ENCODE measurements around the gene ANKRD34B. TPM values are rescaled to one million over a fixed set of nuclear protein-coding genes. Genes with fewer than 3 reads are reported as not detected.

Gene ANKRD34B
- total RNA-seq, 1 experiment from 2014 or later: not detected

- DNase-seq (ENCODE audit: low read depth, low spot score): no peak
- CTCF ChIA-PET: no interaction called here
Measured at GRCh38 chr5:80588858-80589540, 18.9 kb upstream of the ANKRD34B start.

More at GRCh38 chr5:80588858-80589540, 18.9 kb upstream of the ANKRD34B start:
- no peak overlapping the region for H3K4me2 ChIP-seq (ENCODE audit: low read length)
- no peaks in the 10 kb centered on the region for H3K36me3 ChIP-seq (ENCODE audit: control insufficient read depth in 1 of 2, insufficient read depth in 2 of 2, low read length in 2 of 2)
- POLR2A ChIA-PET: no interaction called here
- no peak overlapping the region for H2AFZ ChIP-seq (ENCODE audit: low read depth, low read length, poor library complexity, severe bottlenecking)
- no peaks in the 10 kb centered on the region for H3K9me3 ChIP-seq (ENCODE audit: control insufficient read depth in 1 of 2, insufficient read depth in 1 of 2, low read depth in 1 of 2, low read length in 2 of 2)
- no TSS peak for BruUV-seq (replicated peaks)
- ATAC-seq: no peak
- no peaks in the 10 kb centered on the region for H3K9me2 ChIP-seq (ENCODE audit: insufficient read depth)
- TF ChIP-seq ZFX (IDR thresholded peaks at IDR 0.05) (no peak), SRF (IDR thresholded peaks at IDR 0.05; ENCODE audit: low read depth) (no peak), TCF7L2 (IDR thresholded peaks at IDR 0.05; ENCODE audit: borderline replicate concordance, extremely low read depth, insufficient read depth, insufficient read length) (no peak), FOSL1 (IDR thresholded peaks at IDR 0.05; ENCODE audit: low read depth) (no peak), CTCF (IDR thresholded peaks at IDR 0.05 in 2 of 3, conservative IDR thresholded peaks at IDR 0.05 in 1 of 3; ENCODE audit: borderline replicate concordance in 1 of 3, insufficient read depth in 1 of 3, low read depth in 2 of 3, low read length in 2 of 3) (no peak), CBX3 (IDR thresholded peaks at IDR 0.05; ENCODE audit: low read depth) (no peak), ELF1 (IDR thresholded peaks at IDR 0.05; ENCODE audit: borderline replicate concordance, low read depth) (no peak), SIN3A (IDR thresholded peaks at IDR 0.05; ENCODE audit: low read depth) (no peak), POLR2AphosphoS5 (IDR thresholded peaks at IDR 0.05; ENCODE audit: low read depth, low read length) (no peak)
- TF ChIP-seq, protein P1, sequence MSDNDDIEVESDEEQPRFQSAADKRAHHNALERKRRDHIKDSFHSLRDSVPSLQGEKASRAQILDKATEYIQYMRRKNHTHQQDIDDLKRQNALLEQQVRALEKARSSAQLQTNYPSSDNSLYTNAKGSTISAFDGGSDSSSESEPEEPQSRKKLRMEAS (IDR thresholded peaks at IDR 0.05): no peak
- no peaks in the 10 kb centered on the region for H3K79me2 ChIP-seq (ENCODE audit: insufficient read depth, low read length)
- H3K9ac ChIP-seq (ENCODE audit: low read length): no peak overlapping the region
- H3K4me1 ChIP-seq (ENCODE audit: control insufficient read depth in 1 of 2, insufficient read depth in 2 of 2, low read length in 2 of 2): no peaks in the 10 kb centered on the region
- H3K4me3 ChIP-seq (replicated peaks in 1 of 2; ENCODE audit: low read depth in 1 of 2, low read length in 2 of 2): no peak overlapping the region
- RAD21 ChIA-PET (ENCODE audit: low non-redundant PET in 1 of 2, low total read pairs in 2 of 2, uncharacterized antibody in 2 of 2, unreplicated experiment in 2 of 2): no interaction called here
- H3K27me3 ChIP-seq (ENCODE audit: insufficient read depth, low read length): no peaks in the 10 kb centered on the region
- no peaks in the 10 kb centered on the region for H4K20me1 ChIP-seq (ENCODE audit: insufficient read depth)
- intact Hi-C loops (cut with micrococcal nuclease): no loop called here
- H3K27ac ChIP-seq (ENCODE audit: low read depth, low read length): no peak overlapping the region

Data from HCT116 (cell line).